ENCODE results near the gene MECR. TPM values are rescaled to one million over a fixed set of nuclear protein-coding genes. Genes with fewer than 3 reads are reported as not detected.

MECR gene
- total RNA-seq, 1 donor from 2014 or later = 28.7 TPM

DNA sequence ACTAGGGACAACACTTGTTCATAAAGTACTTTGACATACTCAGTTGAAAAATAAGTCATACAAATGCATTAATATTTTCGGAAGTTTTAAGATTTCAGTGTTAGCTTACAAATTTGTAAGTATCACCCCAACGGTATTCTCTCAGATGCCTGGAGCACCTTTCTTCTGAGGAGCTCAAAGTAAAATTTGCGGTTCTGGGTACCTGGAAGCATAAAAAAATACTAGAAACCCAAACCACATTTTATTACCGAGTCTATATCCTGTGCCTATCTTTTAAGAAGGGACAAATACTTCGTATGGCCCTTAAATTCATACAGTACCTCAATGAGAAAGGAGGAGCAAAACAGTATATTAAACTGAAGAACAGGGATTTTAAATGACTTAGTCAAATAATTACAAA lies 59.2 kb downstream of the MECR start:
- Mint-ChIP-seq H3K9me3 (no peaks in the 10 kb centered on the region), H3K27me3 (no peaks in the 10 kb centered on the region), H3K4me1 (ENCODE audit: unreplicated experiment) (peaks cover 37% of the 10 kb centered on the region), H3K27ac (no peak overlapping the region), H3K36me3 (peaks cover 35% of the 10 kb centered on the region), H3K4me3 (no peak overlapping the region)
- DNase-seq (ENCODE audit: extremely low spot score, unreplicated experiment) = no peak
- TF ChIP-seq CTCF (conservative IDR thresholded peaks at IDR 0.05) = no peak

- no peak for DNase-seq (ENCODE audit: extremely low spot score, unreplicated experiment)
- H3K4me3 Mint-ChIP-seq = peak overlapping the region; percentile 4
- peaks cover 35% of the 10 kb centered on the region for H3K4me1 Mint-ChIP-seq (ENCODE audit: unreplicated experiment)
- peak overlapping the region; percentile 49 for H3K27ac Mint-ChIP-seq
- H3K36me3 Mint-ChIP-seq = peaks cover 32% of the 10 kb centered on the region
- no peaks in the 10 kb centered on the region for H3K27me3 Mint-ChIP-seq
- no peaks in the 10 kb centered on the region for H3K9me3 Mint-ChIP-seq
- no peak for TF ChIP-seq CTCF (conservative IDR thresholded peaks at IDR 0.05)
These were observed 59.6 kb downstream of the MECR start for GRCh38 chr1:29171089-29171488.

- DNase-seq (ENCODE audit: extremely low spot score, unreplicated experiment) = no peak
- H3K27ac Mint-ChIP-seq = peak overlapping the region; percentile 8
- H3K4me1 Mint-ChIP-seq (ENCODE audit: unreplicated experiment) = peaks cover 35% of the 10 kb centered on the region
- H3K4me3 Mint-ChIP-seq = no peak overlapping the region
- TF ChIP-seq CTCF (conservative IDR thresholded peaks at IDR 0.05) = no peak
- no peaks in the 10 kb centered on the region for H3K9me3 Mint-ChIP-seq
- peaks cover 38% of the 10 kb centered on the region for H3K36me3 Mint-ChIP-seq
- H3K27me3 Mint-ChIP-seq = no peaks in the 10 kb centered on the region
These were observed 60.8 kb downstream of the MECR start for GRCh38 chr1:29169976-29170375.

GRCh38 chr1:29167904-29168303 lies 62.8 kb downstream of the MECR start:
- no peak overlapping the region for H3K4me3 Mint-ChIP-seq
- H3K27me3 Mint-ChIP-seq = no peaks in the 10 kb centered on the region
- TF ChIP-seq CTCF (conservative IDR thresholded peaks at IDR 0.05) = no peak
- no peak overlapping the region for H3K27ac Mint-ChIP-seq
- H3K9me3 Mint-ChIP-seq = no peaks in the 10 kb centered on the region
- peaks cover 45% of the 10 kb centered on the region for H3K4me1 Mint-ChIP-seq (ENCODE audit: unreplicated experiment)
- DNase-seq (ENCODE audit: extremely low spot score, unreplicated experiment) = no peak
- peaks cover 45% of the 10 kb centered on the region for H3K36me3 Mint-ChIP-seq

GRCh38 chr1:29166291-29166878 lies 64.3 kb downstream of the MECR start:
- peaks cover 36% of the 10 kb centered on the region for H3K36me3 Mint-ChIP-seq
- H3K4me3 Mint-ChIP-seq = no peak overlapping the region
- no peaks in the 10 kb centered on the region for H3K27me3 Mint-ChIP-seq
- H3K4me1 Mint-ChIP-seq (ENCODE audit: unreplicated experiment) = peaks cover 35% of the 10 kb centered on the region
- DNase-seq (ENCODE audit: extremely low spot score, unreplicated experiment) = peak; percentile 34
- H3K9me3 Mint-ChIP-seq = no peaks in the 10 kb centered on the region
- no peak overlapping the region for H3K27ac Mint-ChIP-seq
- TF ChIP-seq CTCF (conservative IDR thresholded peaks at IDR 0.05) = no peak

DNA sequence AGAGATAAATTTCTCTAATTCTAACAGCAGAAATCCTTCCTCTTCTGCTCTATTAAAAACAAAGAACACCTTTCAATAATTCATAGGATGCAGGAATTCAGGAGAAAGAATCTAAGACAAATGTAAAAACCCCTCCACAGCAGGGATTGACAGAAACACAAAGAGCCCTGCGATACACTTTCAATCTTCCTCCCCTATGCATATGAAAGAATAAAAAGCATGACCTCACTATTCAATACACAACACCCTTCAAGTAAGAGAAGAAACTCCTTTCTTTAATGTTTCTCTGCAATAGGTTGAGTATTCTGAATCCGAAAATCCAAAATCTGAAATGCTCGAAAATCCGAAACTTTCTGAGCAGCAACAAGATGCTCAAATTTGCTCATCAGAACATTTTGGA lies 66.1 kb downstream of the MECR start:
- Mint-ChIP-seq H3K36me3 (peaks cover 34% of the 10 kb centered on the region), H3K4me1 (ENCODE audit: unreplicated experiment) (peaks cover 19% of the 10 kb centered on the region), H3K27ac (peak overlapping the region; percentile 30), H3K9me3 (no peaks in the 10 kb centered on the region), H3K4me3 (no peak overlapping the region), H3K27me3 (no peaks in the 10 kb centered on the region)
- no peak for TF ChIP-seq CTCF (conservative IDR thresholded peaks at IDR 0.05)
- DNase-seq (ENCODE audit: extremely low spot score, unreplicated experiment) = no peak

All from type B pancreatic cell (in vitro differentiated cells).